IPS-20b (cell line): ENCODE data around the gene C1QTNF12.

ENCODE experiments used
- H3K27ac ChIP-seq: one replicate; pipeline ENCODE4 v1.5.1; 2013; ENCODE audit warnings: low read length
- H3K27me3 ChIP-seq: 2 replicates; pipeline ENCODE4 v1.6.1; 2013; ENCODE audit warnings: mild to moderate bottlenecking, low read length, inconsistent platforms; ENCODE audit not compliant: insufficient read depth
- H3K36me3 ChIP-seq: 2 replicates; pipeline ENCODE4 v1.6.1; 2013; ENCODE audit warnings: low read depth, mild to moderate bottlenecking, inconsistent platforms, low read length, moderate library complexity; ENCODE audit not compliant: insufficient read depth
- H3K4me1 ChIP-seq: 2 replicates; pipeline ENCODE4 v1.6.1; 2013; ENCODE audit warnings: mild to moderate bottlenecking, control low read depth, inconsistent platforms, low read length, moderate library complexity; ENCODE audit not compliant: insufficient read depth
- H3K4me3 ChIP-seq: 2 replicates; pipeline ENCODE4 v1.5.1; 2013; ENCODE audit warnings: mild to moderate bottlenecking, low read length, inconsistent platforms
- H3K9ac ChIP-seq: 2 replicates; pipeline ENCODE4 v1.6.1; 2013; ENCODE audit warnings: low read depth, mild to moderate bottlenecking, inconsistent platforms, low read length, moderate library complexity
- H3K9me3 ChIP-seq: 2 replicates; pipeline ENCODE4 v1.6.1; 2013; ENCODE audit warnings: mild to moderate bottlenecking, low read depth, low read length, inconsistent platforms; ENCODE audit not compliant: insufficient read depth

C1QTNF12 gene

DNA sequence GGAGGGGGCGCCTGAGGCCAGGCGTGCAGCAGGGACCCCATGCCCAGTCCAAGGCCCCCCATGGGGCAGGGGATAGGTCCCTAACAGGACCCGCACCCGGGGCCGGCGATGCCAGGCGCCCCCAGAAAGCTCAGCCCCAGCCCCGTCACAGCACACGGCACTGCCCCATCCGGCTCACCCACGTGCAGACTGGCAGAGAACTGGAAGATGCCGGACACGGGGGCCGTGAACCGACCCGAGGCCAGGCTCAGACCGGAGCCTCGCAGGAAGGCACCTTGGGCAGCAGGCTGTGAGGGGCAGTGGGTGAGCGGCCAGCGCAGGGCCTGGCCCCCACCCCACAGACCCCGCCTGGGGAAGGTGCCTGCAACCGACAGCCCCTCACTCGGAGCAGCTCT lies 3.3 kb downstream of the C1QTNF12 start:
- H3K4me3 ChIP-seq, result no peak overlapping the region
- no peaks in the 10 kb centered on the region for H3K9me3 ChIP-seq
- H3K27ac ChIP-seq, result no peak overlapping the region
- H3K27me3 ChIP-seq, result peaks cover 29% of the 10 kb centered on the region
- no peaks in the 10 kb centered on the region for H3K4me1 ChIP-seq
- H3K9ac ChIP-seq, result no peak overlapping the region
- H3K36me3 ChIP-seq, result no peaks in the 10 kb centered on the region

DNA sequence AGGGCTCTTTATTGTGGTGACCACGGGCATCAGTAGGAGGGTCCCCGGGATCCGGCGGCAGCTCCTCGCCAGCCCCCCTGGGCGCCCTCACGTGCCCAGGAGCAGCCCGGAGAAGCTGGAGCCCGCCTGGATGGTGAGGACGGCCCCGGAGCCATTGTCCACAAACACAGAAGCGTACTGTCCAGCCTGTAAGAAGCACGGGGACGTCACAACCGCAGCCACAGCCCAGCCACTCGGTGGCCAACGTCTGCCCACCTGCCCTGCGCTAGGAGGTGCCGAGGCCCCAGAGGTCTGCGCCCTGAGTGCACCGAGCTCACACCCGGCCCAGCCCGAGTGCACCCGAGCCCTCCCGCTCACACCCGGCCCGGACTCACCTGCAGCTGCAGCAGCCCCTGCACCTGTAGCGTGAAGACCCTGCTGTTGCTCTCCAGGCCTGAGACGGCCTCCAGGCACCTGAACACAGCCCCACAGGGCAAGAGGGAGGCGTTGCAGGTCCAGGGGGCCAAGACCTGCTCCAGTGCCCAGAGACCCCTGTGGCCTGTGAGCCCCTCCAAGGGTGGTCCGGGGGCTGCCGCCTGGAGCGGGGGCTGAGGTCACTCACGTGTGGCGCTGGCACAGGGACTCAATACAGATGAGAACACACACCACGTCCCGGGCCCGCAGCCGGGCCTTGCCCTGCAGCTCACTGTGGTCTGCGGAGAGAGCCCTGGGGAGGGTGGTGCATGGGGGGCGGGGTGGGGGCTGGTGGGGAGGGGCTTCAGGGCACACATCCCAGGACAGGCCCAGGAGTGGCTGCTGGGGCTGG lies 3.9 kb downstream of the C1QTNF12 start:
- Histone ChIP-seq H3K4me3 (no peak overlapping the region), H3K27me3 (peaks cover 24% of the 10 kb centered on the region)

DNA sequence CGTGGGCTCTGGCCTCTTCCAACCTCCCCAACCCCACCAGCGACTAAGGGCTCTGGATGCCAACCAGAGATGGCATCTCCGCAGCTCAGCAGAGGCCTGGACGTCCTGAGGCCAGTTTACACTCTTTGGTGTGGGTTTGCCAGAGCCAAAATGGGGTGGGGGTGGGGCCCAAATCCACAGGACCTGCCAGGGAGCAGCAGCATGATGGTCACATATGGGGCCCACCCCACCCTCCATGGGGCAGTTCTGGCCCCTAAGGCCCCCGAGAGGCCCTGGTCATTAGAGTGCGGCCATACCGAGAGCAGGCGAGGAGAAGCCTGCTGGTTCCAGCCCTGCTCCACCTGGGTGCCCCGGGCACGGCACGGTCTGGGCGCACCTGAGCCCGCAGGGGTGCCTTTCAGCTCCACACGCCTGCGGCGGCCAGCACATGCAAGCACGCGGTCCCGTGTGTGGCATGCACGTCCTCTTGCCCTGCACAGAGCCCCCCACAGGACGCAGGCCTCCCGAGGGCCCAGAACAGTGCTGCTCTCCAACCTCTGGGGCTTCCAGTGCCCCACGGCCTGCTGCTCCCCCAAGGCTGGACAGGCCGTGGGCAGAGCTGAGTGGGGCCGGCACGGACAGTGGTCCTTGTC lies 4.8 kb downstream of the C1QTNF12 start:
- Histone ChIP-seq H3K27ac (no peak overlapping the region), H3K36me3 (no peaks in the 10 kb centered on the region), H3K9ac (no peak overlapping the region), H3K27me3 (peaks cover 15% of the 10 kb centered on the region), H3K4me3 (no peak overlapping the region), H3K9me3 (no peaks in the 10 kb centered on the region), H3K4me1 (no peaks in the 10 kb centered on the region)

More for the DNA sequence above, 3.9 kb downstream of the C1QTNF12 start:
- Histone ChIP-seq H3K27ac (no peak overlapping the region), H3K4me1 (no peaks in the 10 kb centered on the region), H3K36me3 (no peaks in the 10 kb centered on the region), H3K9me3 (no peaks in the 10 kb centered on the region), H3K9ac (no peak overlapping the region)

GRCh38 chr1:1240822-1241587 lies 5.5 kb downstream of the C1QTNF12 start:
- Histone ChIP-seq H3K27ac (no peak overlapping the region), H3K36me3 (no peaks in the 10 kb centered on the region), H3K4me1 (no peaks in the 10 kb centered on the region), H3K4me3 (no peak overlapping the region), H3K9me3 (no peaks in the 10 kb centered on the region), H3K27me3 (peaks cover 8% of the 10 kb centered on the region; the same call in 1 of the 2 replicates), H3K9ac (no peak overlapping the region)

DNA sequence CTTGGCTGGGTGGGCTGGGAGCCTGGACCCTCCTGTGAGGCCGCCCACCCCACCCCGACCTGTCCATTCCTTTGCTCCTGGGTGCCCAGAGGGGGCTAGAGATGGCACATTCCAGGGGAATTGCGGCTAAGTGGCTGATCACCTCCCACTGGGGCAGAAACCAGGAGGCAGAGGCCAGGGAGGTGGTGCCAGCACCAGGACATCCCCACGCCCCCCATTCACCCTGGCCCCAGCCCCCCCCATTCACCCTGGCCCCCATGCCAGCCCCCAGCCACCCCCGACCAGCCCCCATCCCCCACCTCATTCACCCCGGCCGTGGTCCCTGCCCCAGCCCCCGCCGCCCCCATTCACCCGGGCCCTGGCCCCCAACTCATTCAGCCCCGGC lies 6.2 kb downstream of the C1QTNF12 start:
- no peak overlapping the region for H3K27ac ChIP-seq
- no peak overlapping the region for H3K4me3 ChIP-seq
- no peak overlapping the region for H3K9ac ChIP-seq
- H3K27me3 ChIP-seq, result peaks cover 1% of the 10 kb centered on the region; the same call in 1 of the 2 replicates
- H3K4me1 ChIP-seq, result no peaks in the 10 kb centered on the region
- no peaks in the 10 kb centered on the region for H3K9me3 ChIP-seq
- no peaks in the 10 kb centered on the region for H3K36me3 ChIP-seq

GRCh38 chr1:1239614-1240347 lies 6.7 kb downstream of the C1QTNF12 start:
- Histone ChIP-seq H3K27ac (no peak overlapping the region), H3K27me3 (no peaks in the 10 kb centered on the region), H3K36me3 (no peaks in the 10 kb centered on the region), H3K4me1 (no peaks in the 10 kb centered on the region), H3K9ac (no peak overlapping the region), H3K4me3 (no peak overlapping the region), H3K9me3 (no peaks in the 10 kb centered on the region)

DNA sequence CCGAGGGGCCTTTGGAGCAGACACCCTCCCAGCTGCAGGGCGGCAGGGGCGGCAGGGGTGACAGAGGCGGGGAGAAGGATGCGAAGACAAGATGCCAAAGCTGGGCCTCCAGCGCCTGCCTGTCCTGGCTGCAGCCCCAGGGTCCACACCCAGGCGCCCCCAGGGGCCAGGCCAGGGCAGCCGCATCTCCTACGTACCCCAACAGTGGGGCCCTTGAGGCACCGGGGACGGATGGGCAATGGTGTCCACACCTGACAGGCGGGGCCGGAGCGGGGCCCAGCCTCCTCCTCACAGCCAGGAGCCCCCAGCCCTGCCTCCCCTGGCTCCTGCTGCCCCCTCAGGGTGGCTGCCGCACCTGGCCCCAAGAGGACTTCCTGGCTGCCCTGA lies 7.3 kb downstream of the C1QTNF12 start:
- no peaks in the 10 kb centered on the region for H3K36me3 ChIP-seq
- no peaks in the 10 kb centered on the region for H3K27me3 ChIP-seq
- H3K27ac ChIP-seq, result no peak overlapping the region
- H3K9me3 ChIP-seq, result no peaks in the 10 kb centered on the region
- H3K9ac ChIP-seq, result no peak overlapping the region
- no peaks in the 10 kb centered on the region for H3K4me1 ChIP-seq
- H3K4me3 ChIP-seq, result no peak overlapping the region

DNA sequence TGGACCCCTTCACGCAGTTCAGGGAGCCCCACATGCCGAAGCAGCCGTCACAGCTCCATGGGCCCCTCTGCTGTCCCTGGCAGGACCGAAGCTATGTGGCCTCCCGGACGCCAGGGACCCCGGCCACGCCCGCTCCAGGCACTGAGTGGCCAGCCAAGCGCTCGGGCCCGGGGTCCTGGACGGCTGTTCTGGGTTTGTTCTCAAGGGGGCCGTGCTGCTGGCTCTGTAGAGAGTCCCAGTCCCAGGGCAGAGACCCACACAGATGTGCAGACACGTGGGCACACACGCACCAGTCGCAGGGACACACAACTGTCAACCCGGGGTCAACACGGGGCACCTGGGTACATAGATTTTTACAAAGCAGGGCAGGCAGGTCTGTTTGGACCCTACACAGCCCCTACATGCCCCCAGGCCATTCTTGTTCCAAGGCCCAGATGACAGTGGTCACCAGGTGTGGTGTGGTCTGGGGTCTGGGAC lies 7.8 kb downstream of the C1QTNF12 start:
- no peaks in the 10 kb centered on the region for H3K36me3 ChIP-seq
- H3K9me3 ChIP-seq, result no peaks in the 10 kb centered on the region
- H3K4me3 ChIP-seq, result no peak overlapping the region
- no peaks in the 10 kb centered on the region for H3K4me1 ChIP-seq
- no peak overlapping the region for H3K9ac ChIP-seq
- H3K27ac ChIP-seq, result no peak overlapping the region
- H3K27me3 ChIP-seq, result no peaks in the 10 kb centered on the region

GRCh38 chr1:1237874-1238701 lies 8.4 kb downstream of the C1QTNF12 start:
- H3K9ac ChIP-seq, result no peak overlapping the region
- no peaks in the 10 kb centered on the region for H3K36me3 ChIP-seq
- H3K4me1 ChIP-seq, result no peaks in the 10 kb centered on the region
- no peaks in the 10 kb centered on the region for H3K9me3 ChIP-seq
- H3K27ac ChIP-seq, result no peak overlapping the region
- H3K27me3 ChIP-seq, result no peaks in the 10 kb centered on the region
- no peak overlapping the region for H3K4me3 ChIP-seq

DNA sequence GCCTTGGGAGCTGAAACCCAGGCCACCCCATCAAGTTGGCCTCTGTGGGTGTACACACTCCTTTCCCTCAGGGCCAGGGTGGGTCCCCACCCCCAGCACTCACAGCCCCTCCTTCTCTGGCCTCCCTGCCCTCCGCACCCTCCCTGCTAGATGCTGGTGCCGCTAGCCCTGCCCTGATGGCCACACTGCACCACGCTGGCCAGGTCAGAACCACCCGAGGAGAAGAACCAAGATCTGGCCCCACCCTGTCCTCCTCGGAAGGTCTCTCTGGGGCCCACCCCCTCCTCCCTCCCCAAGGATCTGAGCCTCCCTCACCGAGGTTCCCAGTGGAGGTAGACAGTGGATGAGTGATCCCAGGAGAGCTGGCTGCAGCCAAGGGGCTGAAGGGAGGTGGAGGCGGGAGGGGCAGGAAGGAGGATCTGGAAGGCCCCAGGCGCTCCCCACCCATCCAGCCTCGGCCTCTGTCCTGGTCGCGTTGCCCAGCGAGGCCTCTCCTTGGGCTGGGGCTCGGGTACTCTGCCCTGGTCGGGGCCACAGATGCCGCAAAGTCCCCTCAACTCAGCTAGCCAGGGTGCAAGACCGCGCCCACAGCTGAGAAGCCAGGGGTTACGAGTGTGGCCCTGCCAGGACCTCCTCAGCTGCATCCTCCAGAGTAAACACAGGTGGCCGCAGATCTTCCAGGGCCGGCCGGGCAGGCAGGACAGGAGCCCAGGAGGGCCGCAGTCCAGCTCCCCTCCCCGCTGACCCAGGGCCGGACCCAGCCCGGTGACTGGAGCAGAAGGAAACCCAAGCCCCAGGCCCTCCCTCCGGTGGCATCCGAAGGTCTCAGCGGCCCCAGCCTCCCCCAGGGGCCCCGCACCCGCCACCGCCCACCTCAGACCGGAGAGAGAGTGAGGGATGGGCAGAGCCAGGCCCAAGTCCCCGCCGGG lies 9.3 kb downstream of the C1QTNF12 start:
- Histone ChIP-seq H3K4me1 (no peaks in the 10 kb centered on the region), H3K9ac (no peak overlapping the region; the same call in 1 of the 2 replicates), H3K9me3 (no peaks in the 10 kb centered on the region), H3K27ac (no peak overlapping the region), H3K36me3 (no peaks in the 10 kb centered on the region), H3K27me3 (no peaks in the 10 kb centered on the region), H3K4me3 (no peak overlapping the region)
